MCF 10A (cell line): ENCODE measurements around the gene ANO7. TPM values are rescaled to one million over a fixed set of nuclear protein-coding genes. Genes with fewer than 3 reads are reported as not detected.

ENCODE experiments used
- BruUV-seq: library from RNA; stranded (reverse); fragments of 400-500 nt; replicated peaks from 2 replicates; lab custom pipeline; 2021; lab: Mats Ljungman, UMichigan
- CTCF ChIA-PET: fragments of 300-600 bp; sonication (Branson Sonifier 250); formaldehyde crosslinking; extraction: SDS; loops from one replicate; lab custom pipeline; 2021; ENCODE audit warnings: antibody characterized with exemption, inconsistent platforms; lab: Yijun Ruan, JAX
- POLR2A ChIA-PET: fragments of 300-600, 350-650 bp; sonication (Branson Sonifier 250); formaldehyde crosslinking; extraction: SDS; loops from one replicate; lab custom pipeline; 2020; ENCODE audit warnings: antibody characterized with exemption, inconsistent platforms; lab: Yijun Ruan, JAX
- DNase-seq: peaks from one replicate; pipeline ENCODE4 v3.0.0-alpha.2; 2018; ENCODE audit not compliant: unreplicated experiment
- H3K27ac Mint-ChIP-seq: one replicate; pipeline ENCODE4 v1.8.0; 2022; ENCODE audit warnings: mild to moderate bottlenecking, low read depth, mixed read lengths; ENCODE audit not compliant: unreplicated experiment
- H3K27me3 Mint-ChIP-seq: one replicate; pipeline ENCODE4 v1.8.0; 2022; ENCODE audit warnings: mixed read lengths; ENCODE audit not compliant: insufficient read depth, unreplicated experiment
- H3K36me3 Mint-ChIP-seq: one replicate; pipeline ENCODE4 v1.8.0; 2022; ENCODE audit warnings: mild to moderate bottlenecking, moderate library complexity, mixed read lengths; ENCODE audit not compliant: insufficient read depth, unreplicated experiment
- H3K4me1 Mint-ChIP-seq: one replicate; pipeline ENCODE4 v1.8.0; 2022; ENCODE audit warnings: mixed read lengths; ENCODE audit not compliant: insufficient read depth, unreplicated experiment
- H3K4me3 Mint-ChIP-seq: one replicate; pipeline ENCODE4 v1.8.0; 2022; ENCODE audit warnings: mild to moderate bottlenecking, moderate library complexity, mixed read lengths; ENCODE audit not compliant: unreplicated experiment
- H3K9me3 Mint-ChIP-seq: one replicate; pipeline ENCODE4 v1.8.0; 2022; ENCODE audit warnings: mixed read lengths; ENCODE audit not compliant: unreplicated experiment
- CTCF ChIP-seq: fragments of 200-600 bp; IDR thresholded peaks from one replicate; pipeline ENCODE4 v1.8.0; 2022; ENCODE audit warnings: antibody characterized with exemption, mild to moderate bottlenecking; ENCODE audit not compliant: unreplicated experiment
- intact Hi-C: fragments of 100-400 bp; cut with micrococcal nuclease; formaldehyde crosslinking; loops from 2 replicates; pipeline ENCODE4 v1.14.1; 2022
- total RNA-seq: library from RNA; stranded (reverse); gene quantifications from 2 replicates; pipeline ENCODE4 v1.2.3, GENCODE V29; 2022

Gene ANO7
- total RNA-seq, 1 experiment from 2014 or later = 0.14 TPM

DNA sequence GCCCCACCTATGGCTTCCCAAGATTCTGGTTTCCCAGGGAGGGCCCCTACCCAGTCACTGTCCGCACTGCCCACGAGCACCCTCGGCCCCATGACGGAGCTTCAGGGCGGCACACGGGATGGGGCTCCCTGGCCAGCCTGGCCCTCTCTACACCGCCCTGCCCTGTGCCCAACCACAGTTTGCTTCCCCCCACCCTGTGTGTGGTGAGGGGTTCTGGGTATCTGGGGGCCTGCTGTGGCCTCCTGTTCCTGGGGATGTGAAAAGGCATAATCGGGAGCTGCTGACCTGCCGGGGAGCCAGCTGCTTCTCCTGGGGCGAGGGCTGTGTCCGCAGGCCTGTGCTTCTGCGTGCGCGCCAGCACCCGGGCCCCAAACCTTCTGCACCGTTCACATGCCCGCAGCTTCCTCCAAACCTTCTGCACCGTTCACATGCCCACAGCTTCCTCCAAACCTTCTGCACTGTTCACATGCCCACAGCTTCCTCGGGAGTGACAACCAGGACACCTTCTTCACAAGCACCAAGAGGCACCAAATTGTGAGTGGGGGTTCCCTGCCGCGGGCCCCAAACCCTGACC, 12.4 kb downstream of the ANO7 start:
- no peak for DNase-seq
- ChIA-PET POLR2A (interaction anchor here (0.6 kb wide), 1 partner anchor 280 kb away, joined by 3 read pairs; no protein-coding TSS in a partner anchor), CTCF (no interaction called here)
- H3K4me3 Mint-ChIP-seq = no peak overlapping the region
- H3K36me3 Mint-ChIP-seq = no peaks in the 10 kb centered on the region
- no peaks in the 10 kb centered on the region for H3K9me3 Mint-ChIP-seq
- H3K4me1 Mint-ChIP-seq = no peaks in the 10 kb centered on the region
- BruUV-seq = no TSS peak
- no peaks in the 10 kb centered on the region for H3K27me3 Mint-ChIP-seq
- no peak overlapping the region for H3K27ac Mint-ChIP-seq
- intact Hi-C loops = no loop called here
- TF ChIP-seq CTCF = no peak

DNA sequence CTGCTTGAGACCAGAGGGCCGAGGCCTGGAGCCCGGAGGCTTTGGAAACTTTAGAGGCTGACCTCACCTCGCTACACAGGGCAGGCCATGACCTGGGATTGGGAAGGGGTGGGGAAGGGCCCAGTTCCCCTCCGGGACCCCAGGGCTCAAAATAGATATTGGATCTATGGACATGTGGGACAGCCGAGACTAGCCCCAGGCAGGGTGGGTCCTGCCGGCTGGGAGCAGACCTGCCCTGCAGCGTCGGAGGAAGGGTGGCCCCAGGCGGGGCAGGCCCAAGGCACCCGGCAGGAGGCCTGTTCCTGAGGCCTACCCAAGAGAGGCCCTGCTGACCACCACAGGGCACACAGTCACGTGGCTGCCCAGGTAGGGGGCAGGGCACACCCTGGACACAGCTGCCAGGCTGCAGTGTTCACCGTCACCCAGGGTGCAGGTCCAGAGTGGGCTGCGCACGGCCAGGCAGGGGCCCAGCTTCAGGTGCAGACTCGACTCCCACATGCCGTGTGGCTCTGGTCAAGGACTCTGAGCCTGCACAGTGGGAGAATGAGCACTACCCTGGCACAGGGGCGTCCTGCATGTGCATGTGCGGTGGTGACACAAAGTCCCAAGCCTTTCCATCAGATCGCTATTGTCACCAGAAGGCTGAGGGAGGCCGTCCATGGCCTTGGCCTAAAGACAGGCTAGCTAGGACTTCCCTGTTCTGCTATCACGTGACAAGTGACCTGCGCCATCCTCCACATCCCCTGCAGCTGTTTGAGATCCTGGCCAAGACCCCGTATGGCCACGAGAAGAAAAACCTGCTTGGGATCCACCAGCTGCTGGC, 13.2 kb downstream of the ANO7 start:
- no peaks in the 10 kb centered on the region for H3K27me3 Mint-ChIP-seq
- H3K9me3 Mint-ChIP-seq = no peaks in the 10 kb centered on the region
- H3K4me3 Mint-ChIP-seq = no peak overlapping the region
- ChIA-PET POLR2A (no interaction called here), CTCF (no interaction called here)
- no peaks in the 10 kb centered on the region for H3K36me3 Mint-ChIP-seq
- no peaks in the 10 kb centered on the region for H3K4me1 Mint-ChIP-seq
- TF ChIP-seq CTCF = no peak
- BruUV-seq = no TSS peak
- intact Hi-C loops = no loop called here
- no peak overlapping the region for H3K27ac Mint-ChIP-seq
- no peak for DNase-seq

GRCh38 chr2:241202268-241202585, 13.8 kb downstream of the ANO7 start:
- no peak overlapping the region for H3K27ac Mint-ChIP-seq
- ChIA-PET POLR2A (no interaction called here), CTCF (no interaction called here)
- H3K27me3 Mint-ChIP-seq = no peaks in the 10 kb centered on the region
- TF ChIP-seq CTCF = no peak
- H3K4me3 Mint-ChIP-seq = no peak overlapping the region
- no TSS peak for BruUV-seq
- no peak for DNase-seq
- no peaks in the 10 kb centered on the region for H3K9me3 Mint-ChIP-seq
- intact Hi-C loops = no loop called here
- H3K36me3 Mint-ChIP-seq = no peaks in the 10 kb centered on the region
- H3K4me1 Mint-ChIP-seq = no peaks in the 10 kb centered on the region

DNA sequence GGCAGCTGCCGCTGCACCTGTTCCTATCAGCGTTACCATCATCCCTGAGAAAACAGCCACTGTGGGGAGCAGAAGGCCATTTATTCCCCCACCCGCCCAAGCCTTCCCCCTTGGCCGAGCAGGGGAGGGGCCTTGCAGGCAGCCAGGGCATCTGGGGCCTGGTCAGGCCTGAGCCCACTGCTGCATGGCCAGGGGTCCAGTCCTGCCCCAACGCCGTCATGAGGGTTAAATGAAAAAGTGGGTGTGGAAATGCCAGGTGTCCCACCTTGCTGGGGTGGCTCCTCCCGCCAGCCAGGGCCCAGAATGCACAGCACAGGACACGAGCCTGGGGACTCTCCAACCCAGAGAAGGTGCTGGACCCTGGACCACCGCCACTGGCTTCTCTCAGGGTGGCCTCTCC, 14.2 kb downstream of the ANO7 start:
- TF ChIP-seq CTCF = no peak
- H3K4me1 Mint-ChIP-seq = no peaks in the 10 kb centered on the region
- no peaks in the 10 kb centered on the region for H3K9me3 Mint-ChIP-seq
- DNase-seq = no peak
- intact Hi-C loops = no loop called here
- ChIA-PET CTCF (no interaction called here), POLR2A (no interaction called here)
- no TSS peak for BruUV-seq
- H3K27me3 Mint-ChIP-seq = no peaks in the 10 kb centered on the region
- no peaks in the 10 kb centered on the region for H3K36me3 Mint-ChIP-seq
- no peak overlapping the region for H3K27ac Mint-ChIP-seq
- no peak overlapping the region for H3K4me3 Mint-ChIP-seq
